Heart right ventricle (tissue), 16 donors: ENCODE data around the gene ARHGAP42. TPM values are rescaled to one million over a fixed set of nuclear protein-coding genes. Genes with fewer than 3 reads are reported as not detected.

Source experiments
- ATAC-seq, 8 donors: fragments of 200-7000 bp; cut with Tn5 transposase; one replicate each; pipeline ENCODE4 v1.9.1; 2020; ENCODE audit warnings: mild to moderate bottlenecking in 8 of 8, moderate library complexity in 8 of 8, moderate number of reproducible peaks in 1 of 8
- DNase-seq, 2 donors: peaks; one replicate each; pipeline ENCODE4 v3.0.0-alpha.2; 2020
- H3K27ac ChIP-seq, 10 donors: fragments of 200-600 bp; sonication (generic) in 2 of 10; one replicate each; pipeline versions ENCODE4 v1.5.0 to v1.8.0; 2020 to 2022; ENCODE audit warnings: mild to moderate bottlenecking in 3 of 10
- H3K27me3 ChIP-seq, 7 donors: fragments of 200-600 bp; one replicate each; pipeline ENCODE4 v1.8.0; 2021 to 2022; ENCODE audit warnings: mild to moderate bottlenecking in 2 of 7
- H3K36me3 ChIP-seq, 9 donors: fragments of 200-600 bp; sonication (generic) in 1 of 9; one replicate each; pipeline versions ENCODE4 v1.5.0 to v1.8.0; 2020 to 2022; ENCODE audit warnings: mild to moderate bottlenecking in 2 of 9
- H3K4me1 ChIP-seq, 9 donors: fragments of 200-600 bp; sonication (generic) in 1 of 9; one replicate each; pipeline versions ENCODE4 v1.5.0 to v1.8.0; 2020 to 2022; ENCODE audit warnings: mild to moderate bottlenecking in 4 of 9
- H3K4me3 ChIP-seq, 10 donors: fragments of 200-600 bp; sonication (generic) in 2 of 10; one replicate each; pipeline versions ENCODE4 v1.5.0 to v1.8.0; 2020 to 2022; ENCODE audit warnings: mild to moderate bottlenecking in 7 of 10, moderate library complexity in 2 of 10
- H3K9me3 ChIP-seq, 11 donors: fragments of 200-600 bp in 10 of 11; sonication (generic) in 2 of 11; one replicate each; pipeline versions ENCODE4 v1.5.0 to v1.8.0; 2013 to 2022; ENCODE audit warnings: mild to moderate bottlenecking in 2 of 11, control low read depth in 1 of 11, moderate library complexity in 1 of 11
- WGBS, 2 donors: extraction: QIAGEN DNeasy Blood & Tissue Kit; methylation state at CpG; one replicate each; pipeline ENCODE4 v1.1.7; 2013; ENCODE audit warnings: inconsistent platforms in 1 of 2; 5-methylcytosine and 5-hydroxymethylcytosine counted together
- intact Hi-C, 10 donors: fragments of 100-400 bp; cut with DNase I; formaldehyde crosslinking; loops; one replicate each; pipeline versions ENCODE4 v1.11.1 to v1.14.2; 2022
- polyA plus RNA-seq, 2 donors: library from polyadenylated mRNA; stranded (reverse); fragments of 200-250 nt; gene quantifications; one replicate each; pipeline ENCODE4 v1.2.3, GENCODE V29; 2013
- total RNA-seq, 10 donors: library from RNA; stranded (reverse); fragmentation: NEBNext Ultra II Directional in 3 of 10; extraction: Animal tissue kit (Norgen Biotek cat#: 25700) in 3 of 10; gene quantifications; one replicate each; pipeline versions ENCODE4 v1.2.1 to v1.2.4, GENCODE V29; 2021 to 2023
- TF ChIP-seq, protein P1 (sequence below), 9 donors: fragments of 200-600 bp; sonication (generic) in 2 of 9; IDR thresholded peaks; one replicate each; pipeline versions ENCODE4 v1.5.0 to v1.8.0; 2021 to 2022; ENCODE audit warnings: antibody characterized with exemption in 9 of 9, mild to moderate bottlenecking in 5 of 9, moderate library complexity in 1 of 9
- donor health status: Arrhythmogenic right ventricular cardiomyopathy.
- donor health status: ischemic (EF 13 %, LVEDD 7.1; RV severe dilation, severe dysfunction).
- donor health status: healthy with polysubstance abuse.
- donor health status: DM: no; HTN: yes; CAD: no.
- donor health status: DM: no; HTN: no; CAD: no.
- donor health status: ischemic (EF 25% LVEDD 6.9; RV normal size, moderate dysfunction).
- donor health status: ischemic (EF 25% LVEDD 5.7; RV mildly dilated, moderate dysfunction).
- donor health status: healthy.
- donor health status: DM: yes; HTN: yes; CAD: no.
- donor health status: Ischemic cardiomyopathy.
- donor health status: ischemic (EF 35%, LVEDD 5.7; RV mildly dilated, moderate dysfunction).
- donor health status: nonischemic (EF 11% LVEDD 7.7; RV severe dilation, severe dysfunction).
- donor health status: DM: yes; HTN: yes; CAD: no.
- donor health status: PGD.
- donor health status: ischemic (EF 29% LVEDD 5.4; RV normal size, mild dysfunction).
- donor health status: nonischemic (EF 23%, LVEDD 6.1; RV moderate dilation, normal function).

The ARHGAP42 gene
- total and polyA plus RNA-seq, 12 donors, result 3.9 to 13.1 (median 8.8) TPM

DNA sequence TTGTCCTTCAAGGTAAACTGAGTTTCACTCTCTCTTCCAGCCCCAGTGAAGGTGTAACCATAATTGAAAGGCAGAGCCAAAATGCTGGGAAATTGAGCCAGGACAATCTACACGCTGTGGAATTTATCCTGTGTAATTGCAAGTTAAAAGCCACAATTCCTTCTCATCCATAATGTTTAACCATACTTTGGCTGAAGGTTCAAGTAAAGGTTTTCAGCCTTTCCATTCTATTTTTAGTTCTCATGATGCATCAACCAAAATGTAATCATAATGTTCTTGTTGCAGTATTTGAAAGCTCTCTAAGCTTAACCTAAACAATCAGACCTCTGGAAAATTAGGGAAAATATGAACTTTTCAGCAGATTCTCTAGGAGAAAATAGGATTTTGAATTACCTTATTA, 14.0 kb upstream of the ARHGAP42 start:
- Histone ChIP-seq H3K4me3 (no peak overlapping the region), H3K9me3 (no peaks in the 10 kb centered on the region), H3K4me1 (no peaks in the 10 kb centered on the region), H3K27me3 (no peaks in the 10 kb centered on the region), H3K36me3 (no peaks in the 10 kb centered on the region), H3K27ac (no peak overlapping the region)
- ATAC-seq, result no peak
- DNase-seq, result no peak
- TF ChIP-seq, protein P1, sequence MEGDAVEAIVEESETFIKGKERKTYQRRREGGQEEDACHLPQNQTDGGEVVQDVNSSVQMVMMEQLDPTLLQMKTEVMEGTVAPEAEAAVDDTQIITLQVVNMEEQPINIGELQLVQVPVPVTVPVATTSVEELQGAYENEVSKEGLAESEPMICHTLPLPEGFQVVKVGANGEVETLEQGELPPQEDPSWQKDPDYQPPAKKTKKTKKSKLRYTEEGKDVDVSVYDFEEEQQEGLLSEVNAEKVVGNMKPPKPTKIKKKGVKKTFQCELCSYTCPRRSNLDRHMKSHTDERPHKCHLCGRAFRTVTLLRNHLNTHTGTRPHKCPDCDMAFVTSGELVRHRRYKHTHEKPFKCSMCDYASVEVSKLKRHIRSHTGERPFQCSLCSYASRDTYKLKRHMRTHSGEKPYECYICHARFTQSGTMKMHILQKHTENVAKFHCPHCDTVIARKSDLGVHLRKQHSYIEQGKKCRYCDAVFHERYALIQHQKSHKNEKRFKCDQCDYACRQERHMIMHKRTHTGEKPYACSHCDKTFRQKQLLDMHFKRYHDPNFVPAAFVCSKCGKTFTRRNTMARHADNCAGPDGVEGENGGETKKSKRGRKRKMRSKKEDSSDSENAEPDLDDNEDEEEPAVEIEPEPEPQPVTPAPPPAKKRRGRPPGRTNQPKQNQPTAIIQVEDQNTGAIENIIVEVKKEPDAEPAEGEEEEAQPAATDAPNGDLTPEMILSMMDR (IDR thresholded peaks at IDR 0.05), result no peak
- WGBS, 2 donors, result 84 to 94% methylated on average over 1 of the region's 1 CpG
- intact Hi-C loops, result loop anchor here in 2 of 10 donors (10.0 kb wide), 1 partner anchor 88 kb away; no protein-coding TSS in a partner anchor

DNA sequence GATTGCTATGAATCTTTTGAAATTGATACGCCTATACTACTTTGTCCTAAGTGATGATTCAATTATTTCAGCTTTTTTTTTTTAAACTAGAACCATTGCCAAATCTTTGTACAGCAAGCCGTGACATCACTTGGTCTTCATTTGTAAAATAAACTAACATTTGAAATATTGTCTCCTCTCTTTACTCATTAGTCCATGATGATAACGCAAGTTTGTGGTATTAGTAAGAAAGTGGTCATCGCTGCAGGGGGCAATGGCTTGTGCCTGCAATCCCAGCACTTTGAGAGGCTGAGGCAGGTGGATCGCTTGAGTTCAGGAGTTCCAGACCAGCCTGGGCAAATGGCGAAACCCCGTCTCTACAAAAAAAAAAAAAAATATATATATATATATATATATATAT, 12.9 kb upstream of the ARHGAP42 start:
- Histone ChIP-seq H3K27ac (no peak overlapping the region), H3K9me3 (no peaks in the 10 kb centered on the region), H3K27me3 (no peaks in the 10 kb centered on the region), H3K36me3 (no peaks in the 10 kb centered on the region), H3K4me1 (no peaks in the 10 kb centered on the region), H3K4me3 (no peak overlapping the region)
- no peak for ATAC-seq
- intact Hi-C loops, result loop anchor here in 2 of 10 donors (10.0 kb wide), 1 partner anchor 89 kb away; no protein-coding TSS in a partner anchor
- TF ChIP-seq, protein P1 (IDR thresholded peaks at IDR 0.05), result no peak
- no peak for DNase-seq
- WGBS, 2 donors, result 96 to 98% methylated on average over 7 of the region's 7 CpGs

DNA sequence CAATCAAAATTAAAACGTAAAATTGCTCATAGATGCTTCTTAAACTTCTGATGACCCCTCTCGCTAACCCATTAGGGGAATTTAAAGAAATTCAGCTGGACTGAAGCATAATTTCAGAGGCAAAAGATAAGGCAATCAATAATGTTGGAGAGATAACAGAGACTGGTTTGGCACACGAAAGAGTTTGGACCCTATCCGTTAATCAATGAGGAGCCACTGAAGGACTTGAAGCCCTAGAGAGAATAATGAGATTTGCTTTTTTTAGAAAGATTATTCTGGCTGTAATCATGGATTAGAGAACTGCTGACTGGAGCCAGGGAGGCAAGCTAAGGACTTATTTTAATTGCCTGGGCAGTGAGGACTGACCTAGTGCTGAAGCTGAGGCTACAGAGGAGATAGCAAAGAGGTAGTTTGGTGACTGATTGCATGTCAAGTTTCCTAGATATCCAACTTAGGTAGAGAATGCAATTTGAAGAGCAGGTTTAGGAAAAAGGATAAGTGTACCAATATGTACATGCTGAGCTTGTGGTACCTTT, 11.9 kb upstream of the ARHGAP42 start:
- 85 to 86% methylated on average over 4 of the region's 4 CpGs for WGBS, 2 donors
- Histone ChIP-seq H3K27ac (no peak overlapping the region), H3K9me3 (no peaks in the 10 kb centered on the region), H3K4me3 (no peak overlapping the region), H3K4me1 (no peaks in the 10 kb centered on the region), H3K27me3 (no peaks in the 10 kb centered on the region), H3K36me3 (no peaks in the 10 kb centered on the region)
- TF ChIP-seq, protein P1 (IDR thresholded peaks at IDR 0.05), result no peak
- no peak for DNase-seq
- intact Hi-C loops, result loop anchor here in 2 of 10 donors (10.0 kb wide), 1 partner anchor 90 kb away; no protein-coding TSS in a partner anchor
- no peak for ATAC-seq

DNA sequence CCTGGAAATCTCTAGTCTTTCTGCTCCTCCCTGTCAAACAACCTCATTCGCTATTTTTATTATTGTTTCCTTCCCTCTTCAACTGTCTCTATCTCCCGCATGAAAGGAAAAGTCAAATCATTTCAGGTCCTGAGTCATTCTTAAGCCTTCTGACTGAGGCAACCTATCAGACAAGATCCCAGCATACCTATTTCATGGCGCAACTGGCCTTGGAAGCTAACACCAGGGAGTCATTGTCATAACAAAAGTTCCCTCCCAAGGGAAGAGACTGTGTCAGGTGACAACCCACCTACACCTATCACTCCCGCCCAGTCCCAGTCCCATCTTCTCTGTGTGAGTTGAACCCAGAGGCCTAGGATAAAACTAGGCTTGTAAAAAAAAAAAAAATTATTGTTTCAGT, 10.2 kb upstream of the ARHGAP42 start:
- Histone ChIP-seq H3K27me3 (no peaks in the 10 kb centered on the region), H3K9me3 (no peaks in the 10 kb centered on the region), H3K36me3 (no peaks in the 10 kb centered on the region), H3K27ac (no peak overlapping the region), H3K4me1 (peaks cover 0 to 8% (median 0%) of the 10 kb centered on the region in 9 donors), H3K4me3 (no peak overlapping the region)
- ATAC-seq (no peak), DNase-seq (no peak)
- 88 to 89% methylated on average over 4 of the region's 4 CpGs for WGBS, 2 donors
- intact Hi-C loops, result loop anchor here in 2 of 10 donors (10.0 kb wide), 1 partner anchor 92 kb away; no protein-coding TSS in a partner anchor
- TF ChIP-seq, protein P1 (IDR thresholded peaks at IDR 0.05), result no peak
